SKM-1 (cell line): Measurements from ENCODE around the gene RASEF.

Source experiments
- DNase-seq: peaks from one replicate; lab custom pipeline; 2025; ENCODE audit not compliant: unreplicated experiment; lab: John Stamatoyannopoulos, UW

The RASEF gene

DNA sequence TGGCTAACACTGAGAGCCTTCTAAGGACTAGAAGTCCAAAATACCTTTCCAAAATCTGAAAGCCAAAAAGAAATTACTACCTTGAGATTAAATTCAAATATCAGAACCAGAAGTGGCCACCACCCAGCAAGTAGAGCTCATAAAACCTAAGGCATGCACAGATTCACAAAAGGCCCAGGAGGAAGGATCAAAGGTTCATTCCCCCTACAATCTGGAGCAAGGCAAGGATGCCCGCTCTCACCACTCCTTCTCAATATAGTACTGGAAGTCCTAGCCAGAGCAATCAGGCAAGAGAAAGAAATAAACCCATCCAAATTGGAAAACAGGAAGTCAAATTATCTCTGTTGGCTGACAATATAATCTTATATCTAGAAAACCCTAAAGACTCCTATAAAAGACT, 6.0 kb downstream of the RASEF start:
- no peak for DNase-seq

DNA sequence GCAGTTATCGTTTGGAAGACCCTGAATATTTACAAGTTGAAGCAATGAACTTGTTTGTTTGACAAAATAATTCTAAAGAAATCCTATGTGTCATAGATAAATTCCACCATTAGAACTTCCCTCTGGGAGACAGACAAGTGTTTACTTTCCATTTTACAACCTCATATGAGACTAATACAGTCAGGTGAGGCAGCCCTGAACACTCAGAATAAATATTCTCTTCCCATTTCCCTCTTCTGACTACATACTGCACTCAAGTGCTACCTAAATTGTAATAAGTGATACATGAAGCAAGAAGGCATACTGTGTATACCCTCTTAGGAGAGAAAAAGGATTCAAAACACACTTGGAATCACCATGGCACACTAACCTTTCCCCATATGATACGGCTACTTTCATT, 6.8 kb downstream of the RASEF start:
- no peak for DNase-seq

DNA sequence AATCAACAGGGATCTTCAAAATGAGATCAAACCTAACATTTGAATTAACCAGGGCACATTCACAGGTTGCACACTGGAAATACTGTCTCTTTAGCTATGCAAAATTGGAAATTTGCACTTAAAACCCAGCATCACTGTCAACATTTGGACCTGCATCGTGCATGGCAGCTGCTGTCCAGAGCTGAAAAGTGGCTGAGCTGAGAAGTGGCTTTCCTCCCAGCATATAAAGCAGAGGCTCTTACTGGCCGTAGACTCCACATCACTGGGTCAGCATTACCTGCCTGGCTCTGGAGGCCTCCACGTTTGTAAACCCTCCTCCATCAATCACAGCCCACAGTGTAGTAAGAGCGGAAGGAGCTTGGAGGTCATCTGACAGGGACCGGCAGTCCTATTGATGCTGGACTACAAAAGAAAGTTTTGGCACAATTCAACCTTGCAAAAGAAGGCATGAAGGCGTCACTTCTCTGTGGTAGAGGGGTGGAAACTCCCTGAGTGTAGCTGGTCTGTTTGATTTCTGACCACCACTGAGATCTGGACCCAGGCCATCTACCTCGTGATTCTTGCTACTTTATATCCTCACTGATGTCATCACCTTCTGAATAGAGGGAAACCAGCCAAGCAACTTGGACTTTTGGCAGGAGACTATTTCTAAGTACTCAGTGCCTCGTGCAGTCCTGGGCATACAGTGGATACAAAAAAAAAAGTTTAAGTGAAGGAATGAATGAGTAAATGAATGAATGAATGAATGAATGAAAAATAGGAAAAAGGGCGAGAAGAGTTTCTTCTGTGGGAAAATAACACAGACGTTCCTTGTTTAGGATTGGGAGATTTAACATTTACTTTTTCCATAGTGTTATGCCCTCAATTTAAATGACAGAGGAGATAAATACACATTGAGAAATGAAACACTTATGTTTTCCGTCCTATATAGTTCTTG, 14.8 kb downstream of the RASEF start:
- DNase-seq = no peak

DNA sequence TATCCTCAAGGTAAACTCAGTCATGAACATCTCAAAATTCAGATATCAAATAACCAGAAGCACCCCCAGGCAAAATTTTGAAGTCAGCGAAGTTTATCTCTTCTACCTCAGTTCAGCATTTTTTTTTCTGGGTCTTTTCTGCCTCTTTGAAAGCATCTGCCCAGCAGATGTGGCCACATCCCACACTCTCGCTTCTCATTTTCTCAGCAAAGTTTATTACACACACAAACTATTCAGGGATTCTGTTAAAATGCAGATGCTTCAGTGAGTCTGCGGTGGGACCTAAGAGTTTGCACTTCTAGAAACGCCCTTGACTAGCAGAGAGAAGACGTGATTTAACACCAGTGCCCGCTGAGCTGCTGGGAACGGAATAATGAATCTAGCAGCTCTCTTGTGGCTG, 19.3 kb downstream of the RASEF start:
- DNase-seq = no peak

DNA sequence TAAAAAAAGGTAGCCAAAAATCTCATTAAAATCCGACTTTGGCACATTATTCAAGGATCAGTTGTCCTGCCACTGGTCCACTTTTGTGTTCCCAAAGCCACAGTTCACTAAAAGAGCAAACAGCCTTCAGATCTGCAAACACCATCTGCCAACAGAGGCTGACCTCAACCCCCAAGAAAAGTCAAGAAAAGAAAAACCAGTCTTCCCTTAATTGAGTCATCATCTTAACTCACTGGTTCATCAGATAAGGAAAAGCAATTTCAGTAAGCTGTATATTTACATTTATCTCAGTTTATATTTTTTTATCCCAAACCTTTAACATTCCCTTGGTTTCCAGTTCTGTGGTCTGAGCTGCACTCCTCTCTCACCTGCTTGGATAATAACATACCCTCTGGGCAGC, 21.2 kb downstream of the RASEF start:
- no peak for DNase-seq

DNA sequence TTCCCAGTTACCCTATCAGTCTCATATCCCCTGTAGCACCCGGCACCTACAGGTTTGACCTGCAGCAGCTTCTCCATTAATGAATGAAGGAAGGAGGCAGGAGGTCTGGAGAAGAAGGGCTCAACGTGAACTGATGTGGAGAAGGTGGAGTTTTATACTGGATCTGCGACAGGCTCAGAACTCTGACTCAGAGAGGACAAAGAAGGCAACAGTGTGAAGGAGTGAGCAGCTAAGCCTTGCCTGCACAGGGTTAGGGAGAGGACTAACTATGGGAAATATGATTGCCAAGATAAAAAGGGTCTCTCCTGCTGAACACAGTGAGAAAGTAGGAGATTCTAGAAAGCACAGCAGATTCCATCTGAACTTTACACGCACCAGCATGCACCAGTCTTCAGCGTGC, 23.6 kb downstream of the RASEF start:
- no peak for DNase-seq

DNA sequence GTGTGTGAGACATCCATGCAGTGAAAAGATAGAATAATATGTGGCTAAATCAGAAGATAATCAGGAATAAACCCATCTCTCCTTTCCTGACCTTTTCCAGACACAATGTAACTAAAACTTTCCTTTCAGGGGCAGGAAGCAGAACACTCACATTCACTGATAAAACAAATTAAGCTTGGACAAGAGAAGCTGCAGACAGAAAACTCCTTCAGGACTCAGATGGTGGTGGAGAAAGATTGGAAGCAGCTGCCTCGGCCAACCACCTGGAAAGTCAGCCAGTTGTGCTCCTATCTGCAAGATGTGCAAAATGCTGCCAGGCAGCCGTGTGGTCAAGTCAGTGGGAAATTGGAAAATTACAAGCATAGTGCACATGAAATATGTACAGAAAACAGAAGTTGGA, 26.9 kb downstream of the RASEF start:
- DNase-seq = no peak

DNA sequence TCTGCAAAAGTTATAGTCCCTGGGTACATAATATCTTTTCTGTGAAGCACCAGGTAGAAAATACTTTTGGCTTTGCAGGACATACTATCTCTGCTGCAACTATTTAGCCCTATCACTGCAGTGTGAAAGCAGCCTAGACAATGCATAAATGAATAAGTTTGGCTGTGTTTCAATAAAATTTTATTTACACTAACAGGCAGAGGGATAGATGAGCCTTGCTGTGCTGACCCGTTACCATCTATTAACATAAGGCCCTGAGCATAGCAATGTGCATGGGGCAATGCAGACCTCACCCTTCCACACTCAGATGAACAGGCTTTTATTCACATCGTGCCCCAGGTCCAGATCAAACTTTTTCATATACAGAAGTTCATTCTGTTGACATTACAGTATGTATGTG, 27.8 kb downstream of the RASEF start:
- no peak for DNase-seq

DNA sequence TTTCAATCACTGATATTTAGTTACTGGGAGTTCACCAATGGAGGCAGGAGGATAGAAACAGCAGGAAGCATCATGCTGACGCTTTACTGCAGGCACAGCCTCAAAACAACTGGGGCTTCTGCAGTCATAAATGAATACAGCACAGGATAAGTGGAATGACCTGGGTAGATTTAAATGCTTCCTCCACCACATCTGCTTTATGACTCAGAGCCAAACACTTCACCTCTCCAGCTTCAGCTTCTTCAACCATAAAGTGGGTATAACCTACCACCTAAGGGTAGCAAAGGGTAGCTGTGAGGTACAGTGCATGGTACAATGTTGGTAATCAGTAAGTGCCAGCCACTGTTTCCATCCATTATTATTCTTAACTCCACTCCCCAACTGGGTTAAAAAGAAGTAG, 28.4 kb downstream of the RASEF start:
- DNase-seq = no peak

DNA sequence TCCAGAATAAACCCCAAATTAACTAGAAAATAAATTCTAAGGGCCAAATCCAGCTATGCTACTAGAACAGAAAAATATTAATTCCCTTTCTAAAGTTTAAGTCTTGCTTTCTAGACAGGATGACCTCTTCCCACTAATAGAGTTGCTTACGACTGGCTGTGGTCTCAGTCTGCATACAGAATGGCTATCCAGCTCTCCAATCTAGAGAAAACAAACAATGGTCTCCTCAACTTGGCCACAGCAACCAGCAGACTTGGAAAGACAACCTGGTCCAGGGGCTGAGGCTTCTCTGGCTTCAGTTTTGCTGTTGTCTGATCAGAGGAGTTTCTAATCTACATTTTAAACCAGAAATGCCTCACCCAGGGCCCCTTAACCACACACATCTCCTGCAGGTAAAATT, 28.9 kb downstream of the RASEF start:
- no peak for DNase-seq

DNA sequence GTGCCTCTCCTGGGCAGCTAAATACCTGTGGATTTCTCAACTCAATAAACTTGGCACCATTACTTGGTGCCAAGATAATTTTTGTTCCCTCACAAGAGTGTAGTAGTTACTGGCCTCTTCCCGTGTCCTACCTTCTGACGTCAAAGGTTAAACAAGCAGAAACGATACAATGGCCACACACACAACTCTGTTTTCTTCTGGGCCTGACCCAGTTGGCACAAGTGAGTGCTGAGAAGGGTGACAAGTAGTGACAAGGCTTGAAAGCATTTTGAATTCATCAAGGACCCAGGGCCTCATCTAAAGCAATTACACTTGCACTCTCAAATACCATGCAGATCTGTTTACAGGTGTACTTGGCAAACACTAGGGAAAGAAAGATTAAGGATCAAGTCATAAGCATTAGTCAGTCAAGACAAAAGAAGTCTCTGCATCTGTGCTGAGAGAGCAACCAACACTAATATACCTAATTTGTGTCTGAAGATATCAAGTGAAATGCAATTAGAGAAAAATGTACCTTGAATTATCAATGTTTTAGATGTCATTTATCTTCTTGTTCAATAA, 30.8 kb downstream of the RASEF start:
- no peak for DNase-seq

DNA sequence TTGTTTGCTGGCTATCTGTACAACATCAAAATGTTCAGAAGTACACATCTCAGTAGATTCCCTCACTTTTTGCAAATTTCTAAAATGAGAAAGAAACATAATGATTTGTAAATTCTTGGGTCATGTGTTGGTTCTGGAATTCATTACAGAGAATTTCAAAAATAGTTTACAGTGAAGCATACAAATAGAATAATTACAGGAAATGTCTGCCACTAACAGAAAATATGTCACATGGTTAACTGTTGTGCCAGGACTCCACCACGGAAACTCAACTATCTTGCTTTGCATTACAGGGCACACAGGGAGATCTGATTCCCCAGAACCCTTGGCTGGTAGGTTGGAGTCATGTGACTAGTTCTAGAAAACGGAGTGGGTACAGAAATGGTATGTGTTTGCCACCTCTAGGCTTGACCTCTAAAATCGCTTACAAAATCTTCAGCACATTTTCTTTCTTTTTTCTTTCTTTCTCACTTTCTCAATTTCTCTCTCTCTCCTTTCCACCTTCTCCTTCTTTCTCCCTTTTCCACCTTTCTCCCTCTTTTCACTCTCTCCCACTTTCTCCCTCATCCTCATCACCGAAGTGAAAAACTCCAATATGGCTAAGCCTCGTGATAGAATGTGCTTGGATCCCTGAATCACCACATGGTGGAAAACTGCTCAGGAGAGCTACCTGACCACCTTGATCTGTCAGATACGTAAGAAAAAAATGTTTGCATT, 32.4 kb downstream of the RASEF start:
- DNase-seq = no peak

DNA sequence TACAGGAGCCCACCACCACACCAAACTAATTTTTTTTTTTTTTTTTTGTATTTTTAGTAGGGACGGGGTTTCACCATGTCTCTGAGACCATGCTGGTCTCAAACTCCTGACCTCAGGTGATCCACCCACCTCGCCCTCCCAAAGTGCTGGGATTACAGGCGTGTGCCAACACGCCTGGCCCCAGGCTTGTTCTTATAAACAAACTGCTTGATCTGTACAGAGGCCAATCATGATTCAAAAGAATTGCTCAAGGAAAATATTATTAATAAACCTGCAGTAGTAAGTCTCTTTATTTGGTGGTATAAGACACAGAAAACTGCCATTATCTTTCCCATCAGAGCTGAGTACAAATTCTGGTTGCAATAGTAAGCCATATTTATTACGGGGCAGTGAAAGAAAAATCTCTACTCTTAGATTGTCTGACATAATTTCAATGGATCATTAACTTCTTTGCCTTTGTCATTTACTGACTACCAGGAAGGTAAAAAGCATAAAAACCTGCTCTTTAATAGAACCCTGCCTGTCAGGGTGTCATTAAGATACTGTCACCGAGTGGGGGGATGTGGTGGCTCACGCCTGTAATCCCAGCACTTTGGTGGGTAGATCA, 33.3 kb downstream of the RASEF start:
- DNase-seq = no peak

DNA sequence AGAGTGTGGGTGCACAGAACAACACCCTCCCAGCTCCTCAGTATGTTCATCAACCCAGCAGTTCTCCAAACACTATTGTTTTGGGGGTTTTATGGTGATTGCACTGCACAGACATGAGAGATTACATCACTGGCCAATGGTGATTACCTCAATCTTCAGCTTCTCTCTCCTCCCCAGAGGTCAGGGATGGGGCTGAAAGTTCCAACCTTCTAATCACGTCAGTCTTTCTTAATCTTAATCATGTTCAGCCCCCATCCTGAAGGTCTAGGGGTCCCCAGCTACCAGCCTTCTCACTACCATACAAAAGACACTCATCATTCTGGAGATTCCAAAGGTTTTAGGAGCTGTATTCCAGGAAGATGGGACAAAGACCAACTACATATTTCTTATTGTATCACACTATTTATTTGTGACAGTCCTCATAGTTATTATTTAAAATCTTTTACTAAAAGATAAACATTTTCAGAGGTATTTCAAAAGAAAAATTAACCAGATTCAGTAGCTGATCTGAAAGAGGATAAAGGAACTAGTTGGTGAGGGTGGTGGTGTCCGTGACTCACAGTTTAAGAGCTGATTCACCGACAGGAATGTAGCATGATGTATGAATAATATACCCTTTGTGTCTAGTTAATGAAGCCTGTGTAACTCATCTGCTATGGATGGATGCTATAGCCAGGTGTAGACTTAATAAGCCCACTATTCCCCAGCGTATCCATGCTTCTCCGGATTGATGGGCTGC, 35.6 kb downstream of the RASEF start:
- no peak for DNase-seq

DNA sequence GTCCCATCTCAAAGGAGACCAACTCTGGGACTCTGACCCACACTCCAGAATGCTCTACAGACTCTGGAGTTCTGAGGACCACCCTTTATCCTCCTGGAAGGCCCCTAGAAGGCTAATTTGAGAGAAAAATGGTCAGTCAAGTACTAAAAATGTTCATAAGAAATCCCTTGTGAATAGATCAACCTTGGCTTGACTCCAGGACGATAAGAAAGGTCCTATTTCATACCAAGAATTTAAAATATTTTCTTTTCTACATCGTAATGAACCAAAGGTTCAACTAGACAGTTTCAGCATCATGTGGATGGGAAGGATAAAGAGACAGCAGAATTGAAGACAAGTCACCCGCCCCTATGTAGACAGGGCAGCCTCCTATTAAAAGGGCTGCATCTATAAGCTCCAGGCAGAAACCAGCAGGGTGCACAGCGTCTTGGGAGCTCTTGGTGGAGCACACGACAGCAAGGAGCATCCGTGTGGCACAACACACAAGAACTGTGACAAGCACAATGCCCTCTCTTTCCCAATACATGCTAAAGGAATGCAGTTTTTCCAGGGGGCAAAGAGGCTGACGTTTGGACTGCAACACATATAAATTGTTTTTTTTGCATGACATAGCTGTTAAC, 38.3 kb downstream of the RASEF start:
- no peak for DNase-seq

DNA sequence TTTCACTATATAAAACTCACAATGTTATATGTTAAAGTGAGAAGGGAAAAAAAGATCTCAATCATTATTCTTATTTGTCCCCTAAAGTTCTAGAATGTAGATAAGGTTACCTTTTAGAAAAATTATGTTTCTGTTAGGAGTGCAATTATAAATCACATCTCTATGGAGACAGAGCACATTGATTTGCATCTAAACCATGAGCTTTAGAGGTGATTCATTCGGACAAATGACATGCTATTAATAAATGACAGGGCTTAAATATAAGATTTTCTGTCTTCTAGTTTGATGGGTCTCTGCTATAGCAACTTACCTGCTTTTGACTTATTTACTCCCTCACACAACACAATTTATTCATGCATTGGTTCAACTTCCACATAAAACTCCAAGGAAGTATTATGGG, 39.8 kb downstream of the RASEF start:
- no peak for DNase-seq

DNA sequence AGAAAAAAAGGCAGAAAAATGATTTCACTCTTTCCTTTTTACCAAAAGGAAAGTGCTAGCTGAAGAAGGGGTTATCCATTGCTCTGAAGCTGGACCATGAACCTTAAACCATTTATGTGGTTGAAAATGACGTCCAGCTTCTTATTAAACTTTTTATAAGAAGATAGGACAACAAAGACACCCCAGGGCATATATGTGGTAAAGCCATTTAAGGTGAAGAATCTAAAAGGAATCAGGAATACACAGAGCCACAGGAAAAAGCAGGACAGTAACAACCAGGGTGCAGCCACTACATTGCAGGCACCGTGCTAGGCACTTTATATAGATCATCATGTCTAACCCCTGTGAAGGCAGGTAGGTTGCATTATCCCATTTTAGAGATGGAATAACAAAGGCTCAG, 42.1 kb downstream of the RASEF start:
- no peak for DNase-seq

DNA sequence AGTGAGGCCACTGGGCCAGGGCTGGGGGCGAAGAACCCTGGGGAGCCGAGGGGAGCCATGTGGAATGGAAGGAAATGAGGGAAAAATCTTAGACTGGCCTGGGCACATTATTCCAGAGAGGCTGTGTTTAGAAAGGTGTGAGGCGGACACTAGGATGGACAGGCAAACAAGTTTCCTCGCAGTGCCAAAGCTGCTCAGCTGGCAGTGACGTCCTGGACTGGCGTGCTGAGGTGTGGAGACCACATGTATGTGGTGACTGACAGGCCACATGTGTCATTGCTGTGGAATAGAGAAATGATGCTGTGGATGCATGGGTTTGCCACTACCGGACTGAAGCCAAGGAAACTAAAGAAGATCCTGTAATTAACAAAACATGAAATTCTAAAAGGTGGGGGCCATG, 42.6 kb downstream of the RASEF start:
- DNase-seq = no peak

DNA sequence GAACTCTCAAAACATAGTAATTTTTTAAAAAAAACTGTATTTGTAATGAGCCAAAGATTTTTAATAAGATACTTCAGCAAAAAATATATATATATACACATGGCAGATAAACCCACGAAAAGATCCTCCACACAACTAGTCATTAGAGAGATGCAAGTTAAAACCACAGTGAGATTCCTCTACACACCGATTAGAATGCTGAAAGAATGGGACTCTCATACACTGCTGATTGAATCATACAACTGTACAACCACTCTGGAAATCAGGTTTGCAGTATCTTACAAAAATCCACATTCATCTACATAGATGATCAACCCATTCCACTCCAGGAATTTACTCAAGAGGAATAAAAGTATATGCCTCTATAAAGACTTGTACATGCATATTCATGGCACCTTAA, 43.7 kb downstream of the RASEF start:
- no peak for DNase-seq

DNA sequence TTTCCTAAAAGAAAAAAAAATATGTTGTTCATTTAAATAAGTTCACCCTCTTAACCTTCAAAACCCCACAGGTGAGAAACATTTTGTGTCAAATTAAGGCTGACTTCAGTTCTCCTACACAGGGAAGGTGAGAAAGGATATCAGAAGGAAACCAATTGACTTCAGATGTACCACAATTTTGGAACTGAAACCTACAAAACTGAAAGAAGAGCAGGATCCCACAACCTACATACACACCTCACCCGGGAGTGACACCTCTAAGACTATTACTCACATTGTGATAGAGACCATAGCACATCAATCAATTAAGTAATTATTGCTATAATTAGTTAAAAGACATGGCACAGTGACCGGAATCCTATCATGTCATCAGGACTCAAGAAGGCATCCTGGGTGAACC, 47.0 kb downstream of the RASEF start:
- DNase-seq = no peak
